Suprapubic skin (tissue), 4 donors: Measurements from ENCODE around the gene EPN2. TPM values are rescaled to one million over a fixed set of nuclear protein-coding genes. Genes with fewer than 3 reads are reported as not detected.

Source experiments
- DNase-seq, 2 donors: peaks; one replicate each; pipeline ENCODE4 v3.0.0-alpha.2; 2019; ENCODE audit warnings: low spot score in 2 of 2
- H3K27ac ChIP-seq: fragments of 200-600 bp; sonication (generic); one replicate; pipeline ENCODE4 v1.5.1; 2019
- H3K27me3 ChIP-seq: fragments of 200-600 bp; sonication (generic); one replicate; pipeline ENCODE4 v1.5.1; 2019
- H3K36me3 ChIP-seq: fragments of 200-600 bp; sonication (generic); one replicate; pipeline ENCODE4 v1.5.1; 2019
- H3K4me1 ChIP-seq: fragments of 200-600 bp; sonication (generic); one replicate; pipeline ENCODE4 v1.5.1; 2019
- H3K4me3 ChIP-seq: fragments of 200-600 bp; sonication (generic); one replicate; pipeline ENCODE4 v1.5.1; 2019; ENCODE audit warnings: mild to moderate bottlenecking
- H3K9me3 ChIP-seq: fragments of 200-600 bp; sonication (generic); one replicate; pipeline ENCODE4 v1.5.1; 2019
- CTCF ChIP-seq, 2 donors: fragments of 200-600 bp in 1 of 2; fragments of 450-650 bp in 1 of 2; sonication (generic) in 1 of 2; IDR thresholded peaks; one replicate each; pipeline ENCODE4 v1.5.1; 2016 to 2019; ENCODE audit warnings: antibody characterized with exemption in 2 of 2, mild to moderate bottlenecking in 1 of 2, moderate library complexity in 1 of 2
- EP300 ChIP-seq: sonication (generic); formaldehyde crosslinking; IDR thresholded peaks from one replicate; pipeline ENCODE4 v1.6.1; 2017; ENCODE audit warnings: antibody characterized with exemption
- POLR2A ChIP-seq, 2 donors: fragments of 450-650 bp; IDR thresholded peaks; one replicate each; pipeline ENCODE4 v1.6.1; 2017; ENCODE audit warnings: antibody characterized with exemption in 2 of 2, mild to moderate bottlenecking in 2 of 2, moderate library complexity in 2 of 2
- POLR2AphosphoS5 ChIP-seq, 3 donors: sonication (generic); formaldehyde crosslinking; IDR thresholded peaks; one replicate each; pipeline ENCODE4 v1.6.1; 2017; ENCODE audit warnings: antibody characterized with exemption in 3 of 3
- WGBS: methylation state at CpG from one replicate; pipeline ENCODE4 v1.1.5; 2018; 5-methylcytosine and 5-hydroxymethylcytosine counted together
- total RNA-seq, 4 donors: library from RNA; depleted of rRNA; stranded (reverse); fragments of >200 nt; gene quantifications; one replicate each; pipeline ENCODE4 v1.1.0, GENCODE V29; 2016

EPN2 gene
- total RNA-seq, 4 donors from 2014 or later: 95.9 to 276 (median 131) TPM

DNA sequence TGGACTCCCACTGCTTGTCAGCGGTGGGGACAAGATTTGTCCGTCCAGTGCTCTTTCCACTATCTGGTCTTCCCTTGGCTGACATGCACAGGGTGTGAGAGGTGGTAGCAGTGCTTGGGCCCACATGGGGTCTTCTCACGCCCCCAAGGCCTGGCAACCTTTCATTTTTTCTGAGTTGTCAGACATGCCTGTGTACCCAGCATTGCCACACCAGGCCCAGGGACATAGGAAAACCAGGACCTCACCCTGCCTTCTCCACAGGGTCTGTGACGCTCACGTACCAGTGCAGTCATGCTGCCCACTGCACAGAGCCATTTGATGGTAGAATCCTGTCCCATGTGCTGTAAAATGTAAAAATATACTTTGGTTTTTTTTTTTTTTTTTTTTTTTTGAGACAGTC, 67.6 kb downstream of the EPN2 start:
- Histone ChIP-seq H3K36me3 (peaks cover 14% of the 10 kb centered on the region), H3K9me3 (no peaks in the 10 kb centered on the region), H3K4me1 (peaks cover 60% of the 10 kb centered on the region), H3K27me3 (no peaks in the 10 kb centered on the region), H3K4me3 (no peak overlapping the region), H3K27ac (no peak overlapping the region)
- DNase-seq: no peak
- no peak for TF ChIP-seq CTCF (IDR thresholded peaks at IDR 0.05)
- TF ChIP-seq EP300: no peak
- no peak for TF ChIP-seq POLR2AphosphoS5 (IDR thresholded peaks at IDR 0.05)
- no peak for TF ChIP-seq POLR2A (IDR thresholded peaks at IDR 0.05)
- WGBS: 94% methylated on average over 5 of the region's 5 CpGs

GRCh38 chr17:19305256-19305655, 68.1 kb downstream of the EPN2 start:
- DNase-seq: no peak
- no peak for TF ChIP-seq POLR2A (IDR thresholded peaks at IDR 0.05)
- TF ChIP-seq CTCF (IDR thresholded peaks at IDR 0.05): no peak
- no peak for TF ChIP-seq EP300
- TF ChIP-seq POLR2AphosphoS5 (IDR thresholded peaks at IDR 0.05): no peak
- 72% methylated on average over 5 of the region's 5 CpGs for WGBS
- Histone ChIP-seq H3K36me3 (peaks cover 19% of the 10 kb centered on the region), H3K27ac (no peak overlapping the region), H3K4me1 (peaks cover 58% of the 10 kb centered on the region), H3K4me3 (no peak overlapping the region), H3K9me3 (no peaks in the 10 kb centered on the region), H3K27me3 (no peaks in the 10 kb centered on the region)

DNA sequence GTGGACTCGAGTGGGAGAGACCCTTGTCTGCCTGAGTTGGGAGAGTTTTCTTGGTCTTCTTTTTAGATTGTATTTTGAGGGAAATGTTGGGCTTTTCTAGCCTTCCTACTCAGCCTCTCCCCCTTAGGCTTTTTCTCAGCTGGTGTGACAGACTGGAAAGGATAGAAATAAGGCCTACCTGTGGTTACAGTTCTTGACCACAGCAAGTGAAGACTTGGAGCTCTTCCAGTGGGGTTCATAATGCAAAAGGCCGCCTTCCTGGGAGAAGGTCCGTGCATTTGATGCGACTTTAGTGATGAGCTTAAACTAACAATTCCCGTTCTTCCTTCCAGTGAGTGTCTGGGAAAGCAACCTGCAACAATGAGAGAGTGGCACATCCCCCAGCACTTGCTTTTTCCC, 68.6 kb downstream of the EPN2 start:
- DNase-seq: no peak

DNA sequence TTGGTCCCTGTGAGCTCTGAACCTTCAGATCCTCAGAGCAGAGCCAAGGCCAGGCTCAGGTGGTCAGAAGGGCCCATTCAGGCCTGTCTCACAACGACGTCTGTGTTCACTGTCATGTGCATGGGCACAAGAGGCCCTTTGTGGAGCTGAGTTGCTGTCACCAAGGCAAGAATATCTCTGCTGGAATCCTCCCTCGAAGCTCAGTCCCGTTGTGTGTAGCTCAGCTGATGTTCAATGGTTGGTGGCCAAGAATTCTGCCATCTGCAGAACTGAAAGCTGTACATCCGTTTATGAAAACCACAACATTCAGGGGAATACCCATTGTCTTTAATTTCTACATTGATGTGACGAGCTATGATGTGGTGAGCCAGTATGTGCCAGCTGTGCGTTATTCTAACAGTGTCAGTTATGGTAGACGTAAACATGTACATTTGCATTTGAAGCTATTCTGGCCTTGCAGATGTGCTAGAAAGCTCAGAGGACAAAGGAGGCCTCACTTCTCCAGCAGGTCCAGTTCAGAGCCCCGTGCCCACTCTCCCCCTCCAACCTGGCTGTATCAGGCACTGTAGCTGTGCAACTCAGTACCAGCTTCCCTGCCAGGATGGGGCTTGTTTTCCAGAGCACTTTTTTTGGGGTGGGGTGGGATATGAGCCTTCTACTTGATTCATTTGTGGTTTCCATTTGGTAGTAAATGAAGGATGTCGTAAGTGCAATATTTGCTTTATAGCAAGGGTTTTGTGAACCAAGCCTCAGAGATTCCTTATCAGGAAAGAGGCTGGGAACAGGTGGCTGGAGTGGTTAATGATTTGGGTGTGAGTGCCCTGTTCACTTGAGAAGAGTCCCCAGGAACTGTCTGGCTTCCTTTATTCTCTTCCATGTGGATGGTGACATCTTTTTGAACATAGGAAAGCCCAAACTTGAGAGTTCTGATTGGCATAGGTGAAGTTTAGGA, 69.3 kb downstream of the EPN2 start:
- Histone ChIP-seq H3K4me1 (peaks cover 50% of the 10 kb centered on the region), H3K9me3 (no peaks in the 10 kb centered on the region), H3K36me3 (peaks cover 24% of the 10 kb centered on the region), H3K27me3 (no peaks in the 10 kb centered on the region), H3K4me3 (no peak overlapping the region), H3K27ac (no peak overlapping the region)
- no peak for TF ChIP-seq CTCF (IDR thresholded peaks at IDR 0.05)
- no peak for TF ChIP-seq POLR2A (IDR thresholded peaks at IDR 0.05)
- no peak for TF ChIP-seq EP300
- no peak for TF ChIP-seq POLR2AphosphoS5 (IDR thresholded peaks at IDR 0.05)
- no peak for DNase-seq
- WGBS: 51% methylated on average over 10 of the region's 10 CpGs

More for the DNA sequence above, 68.6 kb downstream of the EPN2 start:
- Histone ChIP-seq H3K36me3 (peaks cover 20% of the 10 kb centered on the region), H3K4me3 (no peak overlapping the region), H3K27me3 (no peaks in the 10 kb centered on the region), H3K9me3 (no peaks in the 10 kb centered on the region), H3K27ac (no peak overlapping the region), H3K4me1 (peaks cover 56% of the 10 kb centered on the region)
- WGBS: 92% methylated on average over 5 of the region's 5 CpGs
- no peak for TF ChIP-seq EP300
- TF ChIP-seq POLR2A (IDR thresholded peaks at IDR 0.05): no peak

DNA sequence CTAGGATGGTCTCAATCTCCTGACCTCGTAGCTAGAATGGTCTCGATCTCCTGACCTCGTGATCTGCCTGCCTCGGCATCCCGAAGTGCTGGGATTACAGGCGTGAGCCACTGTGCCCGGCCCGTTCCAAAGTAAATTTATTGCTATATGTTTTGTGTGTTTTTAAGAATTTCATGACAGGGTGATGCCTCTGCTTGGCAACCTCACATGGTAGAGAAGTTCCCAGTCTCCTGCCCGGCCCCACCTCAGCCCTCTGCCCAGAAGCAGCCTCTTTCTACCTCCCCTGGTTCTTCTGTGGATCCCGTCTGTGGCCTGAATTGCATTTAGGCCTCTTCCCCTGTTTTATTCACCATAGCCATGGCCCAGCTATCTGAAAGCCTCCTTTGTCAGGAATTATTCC, 70.4 kb downstream of the EPN2 start:
- Histone ChIP-seq H3K36me3 (peaks cover 34% of the 10 kb centered on the region), H3K27ac (no peak overlapping the region), H3K4me1 (peaks cover 39% of the 10 kb centered on the region), H3K27me3 (no peaks in the 10 kb centered on the region), H3K4me3 (no peak overlapping the region), H3K9me3 (no peaks in the 10 kb centered on the region)
- DNase-seq: no peak
- WGBS: 96% methylated on average over 10 of the region's 10 CpGs
- TF ChIP-seq POLR2AphosphoS5 (IDR thresholded peaks at IDR 0.05): no peak
- no peak for TF ChIP-seq CTCF (IDR thresholded peaks at IDR 0.05)
- TF ChIP-seq POLR2A (IDR thresholded peaks at IDR 0.05): no peak
- no peak for TF ChIP-seq EP300
